ENCODE data around the gene VSIR.

- TF ChIP-seq TAF1 (IDR thresholded peaks at IDR 0.05; ENCODE audit: borderline replicate concordance, insufficient read depth, low read length) (no peak), SIN3A (IDR thresholded peaks at IDR 0.05; ENCODE audit: borderline replicate concordance, insufficient read depth, low read length) (no peak), REST (IDR thresholded peaks at IDR 0.05; ENCODE audit: insufficient read depth in 1 of 2, low read depth in 2 of 2, low read length in 2 of 2) (no peak), POLR2AphosphoS5 (IDR thresholded peaks at IDR 0.05; ENCODE audit: low read depth, low read length) (no peak), FOXP2 (optimal IDR thresholded peaks at IDR 0.05; ENCODE audit: borderline replicate concordance, extremely low read depth, extremely low read length, insufficient read depth) (no peak)
Observed at GRCh38 chr10:71725998-71726579, 47.2 kb downstream of the VSIR start.

All from PFSK-1 (cell line).